Hepatocyte (in vitro differentiated cells): ENCODE measurements around the gene CTNNB1. TPM values are rescaled to one million over a fixed set of nuclear protein-coding genes. Genes with fewer than 3 reads are reported as not detected.

Experiments
- DNase-seq: peaks from one replicate; pipeline ENCODE4 v3.0.0-alpha.2; 2016; ENCODE audit warnings: low spot score
- H2AFZ ChIP-seq: fragments of 200-600 bp; sonication (generic); 2 replicates; pipeline ENCODE4 v1.6.0; 2016; ENCODE audit warnings: antibody characterized with exemption, mild to moderate bottlenecking
- H3K27ac ChIP-seq: fragments of 200-600 bp; sonication (generic); 2 replicates; pipeline ENCODE4 v1.5.1; 2016; ENCODE audit warnings: mild to moderate bottlenecking
- H3K27me3 ChIP-seq: fragments of 200-600 bp; sonication (generic); 2 replicates; pipeline ENCODE4 v1.6.1; 2016
- H3K36me3 ChIP-seq: fragments of 200-600 bp; sonication (generic); replicated peaks from 2 replicates; pipeline ENCODE4 v1.5.1; 2016; ENCODE audit warnings: low read depth; ENCODE audit not compliant: insufficient read depth
- H3K4me1 ChIP-seq: fragments of 200-600 bp; sonication (generic); 2 replicates; pipeline ENCODE4 v1.5.1; 2016; ENCODE audit warnings: mild to moderate bottlenecking, moderate library complexity; ENCODE audit not compliant: insufficient read depth
- H3K4me2 ChIP-seq: fragments of 200-600 bp; sonication (generic); 2 replicates; pipeline ENCODE4 v1.6.0; 2016
- H3K4me3 ChIP-seq: fragments of 200-600 bp; sonication (generic); 2 replicates; pipeline ENCODE4 v1.5.1; 2016; ENCODE audit warnings: mild to moderate bottlenecking
- H3K79me2 ChIP-seq: fragments of 200-600 bp; sonication (generic); 2 replicates; pipeline ENCODE4 v1.6.0; 2017; ENCODE audit warnings: mild to moderate bottlenecking
- H3K9me2 ChIP-seq: fragments of 200-600 bp; sonication (generic); replicated peaks from 2 replicates; pipeline ENCODE4 v1.6.0; 2017; ENCODE audit warnings: mild to moderate bottlenecking; ENCODE audit not compliant: insufficient read depth
- H3K9me3 ChIP-seq: fragments of 200-600 bp; sonication (generic); 2 replicates; pipeline ENCODE4 v1.5.1; 2016; ENCODE audit warnings: low read depth, mild to moderate bottlenecking
- H4K20me1 ChIP-seq: fragments of 200-600 bp; sonication (generic); 2 replicates; pipeline ENCODE4 v1.6.0; 2016; ENCODE audit warnings: mild to moderate bottlenecking; ENCODE audit not compliant: insufficient read depth, poor library complexity, severe bottlenecking
- EZH2 ChIP-seq: fragments of 200-600 bp; sonication (generic); IDR thresholded peaks from 2 replicates; pipeline ENCODE4 v1.6.1; 2016; ENCODE audit warnings: antibody characterized with exemption, mild to moderate bottlenecking, borderline replicate concordance
- EZH2phosphoT487 ChIP-seq: fragments of 200-600 bp; sonication (generic); IDR thresholded peaks from one replicate; pipeline ENCODE4 v1.6.1; 2018; ENCODE audit warnings: antibody characterized with exemption, mild to moderate bottlenecking, low read depth, moderate library complexity; ENCODE audit not compliant: unreplicated experiment, severe bottlenecking
- WGBS: methylation state at CpG from one replicate; pipeline ENCODE4 v1.1.6; 2016; ENCODE audit warnings: low lambda C conversion rate; ENCODE audit errors: missing lambda C conversion rate; 5-methylcytosine and 5-hydroxymethylcytosine counted together
- polyA plus RNA-seq: library from polyadenylated mRNA; unstranded; fragments of >200 nt; fragmentation: Nextera tagmentation; extraction: Ambion mirVana; gene quantifications from 2 replicates; pipeline ENCODE4 v1.2.1, GENCODE V29; 2016
- total RNA-seq: library from RNA; depleted of rRNA; stranded (reverse); fragments of >200 nt; gene quantifications from 2 replicates; pipeline ENCODE4 v1.2.3, GENCODE V29; 2014
- TF ChIP-seq, protein P1 (sequence below): fragments of 200-600 bp; sonication (generic); IDR thresholded peaks from 2 replicates; pipeline ENCODE4 v1.5.1; 2016; ENCODE audit warnings: antibody characterized with exemption, mild to moderate bottlenecking; ENCODE audit not compliant: poor library complexity

CTNNB1 gene
- total and polyA plus RNA-seq, 2 experiments from 2014 or later = 137 to 663 TPM

GRCh38 chr3:41198526-41198925 is 779 bp upstream of the CTNNB1 start:
- Histone ChIP-seq H3K4me2 (peak overlapping the region; percentile 88), H4K20me1 (peaks cover 36% of the 10 kb centered on the region), H2AFZ (peak overlapping the region; percentile 96), H3K9me2 (no peaks in the 10 kb centered on the region), H3K27ac (peak overlapping the region; percentile 100), H3K27me3 (no peaks in the 10 kb centered on the region), H3K9me3 (no peaks in the 10 kb centered on the region), H3K79me2 (peaks cover 45% of the 10 kb centered on the region), H3K36me3 (no peaks in the 10 kb centered on the region), H3K4me3 (peak overlapping the region; percentile 77), H3K4me1 (peaks cover 9% of the 10 kb centered on the region)
- WGBS = 6% methylated on average over 20 of the region's 20 CpGs
- TF ChIP-seq EZH2 (no peak), EZH2phosphoT487 (no peak)
- TF ChIP-seq, protein P1, sequence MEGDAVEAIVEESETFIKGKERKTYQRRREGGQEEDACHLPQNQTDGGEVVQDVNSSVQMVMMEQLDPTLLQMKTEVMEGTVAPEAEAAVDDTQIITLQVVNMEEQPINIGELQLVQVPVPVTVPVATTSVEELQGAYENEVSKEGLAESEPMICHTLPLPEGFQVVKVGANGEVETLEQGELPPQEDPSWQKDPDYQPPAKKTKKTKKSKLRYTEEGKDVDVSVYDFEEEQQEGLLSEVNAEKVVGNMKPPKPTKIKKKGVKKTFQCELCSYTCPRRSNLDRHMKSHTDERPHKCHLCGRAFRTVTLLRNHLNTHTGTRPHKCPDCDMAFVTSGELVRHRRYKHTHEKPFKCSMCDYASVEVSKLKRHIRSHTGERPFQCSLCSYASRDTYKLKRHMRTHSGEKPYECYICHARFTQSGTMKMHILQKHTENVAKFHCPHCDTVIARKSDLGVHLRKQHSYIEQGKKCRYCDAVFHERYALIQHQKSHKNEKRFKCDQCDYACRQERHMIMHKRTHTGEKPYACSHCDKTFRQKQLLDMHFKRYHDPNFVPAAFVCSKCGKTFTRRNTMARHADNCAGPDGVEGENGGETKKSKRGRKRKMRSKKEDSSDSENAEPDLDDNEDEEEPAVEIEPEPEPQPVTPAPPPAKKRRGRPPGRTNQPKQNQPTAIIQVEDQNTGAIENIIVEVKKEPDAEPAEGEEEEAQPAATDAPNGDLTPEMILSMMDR = no peak
- peak; percentile 47 for DNase-seq

DNA sequence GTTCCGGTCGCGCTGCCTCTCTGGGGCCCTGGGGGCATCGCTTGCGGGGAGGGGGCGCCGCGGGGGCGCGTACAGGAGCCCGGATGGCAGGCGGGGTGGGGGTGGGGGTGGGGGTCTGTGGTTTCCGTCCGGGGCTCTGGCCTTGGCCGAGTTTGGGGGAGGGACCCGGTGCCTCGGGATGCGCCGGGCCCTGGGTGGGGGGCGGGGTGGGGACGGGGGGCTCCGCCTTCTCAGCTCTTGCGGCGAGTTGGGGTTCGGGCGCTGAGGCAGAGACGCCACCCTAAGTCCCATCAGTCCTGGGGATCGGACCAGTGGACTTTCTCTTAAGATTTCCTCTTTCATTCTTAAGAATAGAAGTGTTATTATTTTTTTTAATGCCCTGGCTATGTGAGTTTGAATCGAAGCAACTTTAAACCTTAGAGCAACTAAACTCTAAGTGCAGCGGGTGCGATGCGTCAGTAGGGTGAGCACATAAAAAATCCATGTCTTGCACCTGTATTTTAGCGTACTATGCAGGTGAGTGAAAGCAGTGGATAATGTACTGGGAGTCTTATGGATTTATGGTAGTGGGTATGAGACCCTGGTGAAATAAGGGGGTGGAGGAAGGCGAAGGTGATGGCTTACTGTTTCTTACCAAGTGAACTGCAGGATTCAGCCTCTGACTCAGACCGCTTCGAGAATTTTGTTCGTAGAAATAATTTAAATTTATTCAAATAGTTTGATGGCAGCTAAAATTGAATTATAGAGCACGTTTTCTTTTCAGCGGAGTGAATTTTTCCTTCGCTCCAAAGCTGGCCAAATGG is 762 bp downstream of the CTNNB1 start:
- Histone ChIP-seq H3K4me1 (peaks cover 15% of the 10 kb centered on the region), H3K9me2 (no peaks in the 10 kb centered on the region), H3K79me2 (peaks cover 61% of the 10 kb centered on the region), H3K27ac (peak overlapping the region; percentile 100), H3K4me2 (peak overlapping the region; percentile 88), H3K36me3 (no peaks in the 10 kb centered on the region), H3K9me3 (no peaks in the 10 kb centered on the region), H4K20me1 (peaks cover 51% of the 10 kb centered on the region), H3K27me3 (no peaks in the 10 kb centered on the region), H3K4me3 (peak overlapping the region; percentile 50), H2AFZ (no peak overlapping the region)
- TF ChIP-seq, protein P1 = no peak
- TF ChIP-seq EZH2phosphoT487 (no peak), EZH2 (no peak)
- DNase-seq = peak; percentile 61
- under 1% methylated on average over 19 of the region's 40 CpGs for WGBS

GRCh38 chr3:41200669-41201021 is 1.3 kb downstream of the CTNNB1 start:
- peak; percentile 39 for DNase-seq

More at GRCh38 chr3:41200669-41201021, 1.3 kb downstream of the CTNNB1 start:
- no peaks in the 10 kb centered on the region for H3K9me2 ChIP-seq
- H3K79me2 ChIP-seq = peaks cover 67% of the 10 kb centered on the region
- H2AFZ ChIP-seq = no peak overlapping the region
- H3K9me3 ChIP-seq = no peaks in the 10 kb centered on the region
- no peak for TF ChIP-seq EZH2
- no peak for TF ChIP-seq EZH2phosphoT487
- TF ChIP-seq, protein P1 = no peak
- no peaks in the 10 kb centered on the region for H3K27me3 ChIP-seq
- H3K36me3 ChIP-seq = no peaks in the 10 kb centered on the region
- H3K4me1 ChIP-seq = peaks cover 15% of the 10 kb centered on the region
- H3K4me3 ChIP-seq = peak overlapping the region; percentile 50
- peak overlapping the region; percentile 88 for H3K4me2 ChIP-seq
- peak overlapping the region; percentile 100 for H3K27ac ChIP-seq
- H4K20me1 ChIP-seq = peaks cover 57% of the 10 kb centered on the region
- 0% methylated on average over 7 of the region's 7 CpGs for WGBS
